Neural progenitor cell (in vitro differentiated cells): Measurements from ENCODE around the gene KIF2C. TPM values are rescaled to one million over a fixed set of nuclear protein-coding genes. Genes with fewer than 3 reads are reported as not detected.

Experiments
- DNase-seq: peaks from one replicate; pipeline ENCODE4 v3.0.0-alpha.2; 2016; ENCODE audit warnings: low spot score
- H2AFZ ChIP-seq: fragments of 200-600 bp; sonication (generic); replicated peaks from 2 replicates; pipeline ENCODE4 v1.6.1; 2016; ENCODE audit warnings: antibody characterized with exemption
- H3F3A ChIP-seq: fragments of 200-600 bp; sonication (generic); 2 replicates; pipeline ENCODE4 v1.6.1; 2016; ENCODE audit warnings: antibody characterized with exemption, low read depth
- H3K27ac ChIP-seq: fragments of 200-600 bp; sonication (generic); 2 replicates; pipeline ENCODE4 v1.5.1; 2016; ENCODE audit warnings: mild to moderate bottlenecking
- H3K27me3 ChIP-seq: fragments of 200-600 bp; sonication (generic); 2 replicates; pipeline ENCODE4 v1.6.1; 2016; ENCODE audit warnings: mild to moderate bottlenecking, moderate library complexity
- H3K36me3 ChIP-seq: fragments of 200-600 bp; sonication (generic); 2 replicates; pipeline ENCODE4 v1.5.1; 2016
- H3K4me1 ChIP-seq: fragments of 200-600 bp; sonication (generic); 2 replicates; pipeline ENCODE4 v1.6.1; 2016; ENCODE audit warnings: mixed run types
- H3K4me2 ChIP-seq: fragments of 200-600 bp; sonication (generic); 2 replicates; pipeline ENCODE4 v1.6.1; 2016
- H3K4me3 ChIP-seq: fragments of 200-600 bp; sonication (generic); 2 replicates; pipeline ENCODE4 v1.5.1; 2016
- H3K79me2 ChIP-seq: fragments of 200-600 bp; sonication (generic); 2 replicates; pipeline ENCODE4 v1.6.1; 2016; ENCODE audit warnings: low read depth
- H3K9ac ChIP-seq: fragments of 200-600 bp; sonication (generic); 2 replicates; pipeline ENCODE4 v1.6.1; 2016
- H3K9me3 ChIP-seq: fragments of 200-600 bp; sonication (generic); 2 replicates; pipeline ENCODE4 v1.5.1; 2016; ENCODE audit warnings: low read depth
- H4K20me1 ChIP-seq: fragments of 200-600 bp; sonication (generic); 2 replicates; pipeline ENCODE4 v1.6.1; 2016; ENCODE audit warnings: low read depth
- H3K27ac Mint-ChIP-seq: 3 replicates; pipeline ENCODE4 v1.8.0; 2021; ENCODE audit warnings: mixed read lengths
- H3K27me3 Mint-ChIP-seq: 2 replicates; pipeline ENCODE4 v1.8.0; 2022; ENCODE audit warnings: low read depth, mild to moderate bottlenecking, inconsistent platforms, moderate library complexity, mixed read lengths; ENCODE audit not compliant: insufficient read depth
- H3K36me3 Mint-ChIP-seq: 3 replicates; pipeline ENCODE4 v1.8.0; 2021; ENCODE audit warnings: mixed read lengths
- H3K4me1 Mint-ChIP-seq: 3 replicates; pipeline ENCODE4 v1.8.0; 2021; ENCODE audit warnings: mixed read lengths
- H3K4me3 Mint-ChIP-seq: 3 replicates; pipeline ENCODE4 v1.8.0; 2021; ENCODE audit warnings: mild to moderate bottlenecking, moderate library complexity, mixed read lengths
- H3K9me3 Mint-ChIP-seq: 3 replicates; pipeline ENCODE4 v1.8.0; 2020; ENCODE audit warnings: mixed read lengths
- CTCF ChIP-seq: fragments of 200-600 bp; sonication (generic); IDR thresholded peaks from 2 replicates; pipeline ENCODE4 v1.5.1; 2017; ENCODE audit warnings: antibody characterized with exemption, mild to moderate bottlenecking
- EZH2 ChIP-seq: fragments of 200-600 bp; sonication (generic); IDR thresholded peaks from 2 replicates; pipeline ENCODE4 v1.6.1; 2017; ENCODE audit warnings: antibody characterized with exemption, mild to moderate bottlenecking, moderate library complexity
- EZH2phosphoT487 ChIP-seq: fragments of 200-600 bp; sonication (generic); IDR thresholded peaks from 2 replicates; pipeline ENCODE4 v1.6.1; 2017; ENCODE audit warnings: antibody characterized with exemption
- total RNA-seq: library from RNA; depleted of rRNA; stranded (reverse); fragments of >200 nt; gene quantifications from 2 replicates; pipeline ENCODE4 v1.2.3, GENCODE V29; 2015; ENCODE audit warnings: low replicate concordance

Gene KIF2C
- total RNA-seq, 1 donor from 2014 or later, result 133 TPM

GRCh38 chr1:44787506-44787905 lies 47.9 kb downstream of the KIF2C start:
- H3K27ac Mint-ChIP-seq, result no peak overlapping the region

GRCh38 chr1:44788120-44788860 lies 48.7 kb downstream of the KIF2C start, which contains the start of gene BEST4:
Gene BEST4 (minus strand): TSS chr1:44788170. CDS start chr1:44787705, 465 bp downstream.
- Mint-ChIP-seq H3K27ac (no peak within 1 kb of the TSS), H3K4me3 (peak within 1 kb of the TSS; percentile 43)
- H3K4me3 ChIP-seq, result no peak within 1 kb of the TSS

More at GRCh38 chr1:44787506-44787905, 47.9 kb downstream of the KIF2C start:
- Histone ChIP-seq H3K4me2 (no peak overlapping the region), H3K9ac (no peak overlapping the region), H3K27me3 (peaks cover 36% of the 10 kb centered on the region), H3K79me2 (no peaks in the 10 kb centered on the region), H3K9me3 (no peaks in the 10 kb centered on the region), H2AFZ (no peak overlapping the region), H3K4me1 (peaks cover 18% of the 10 kb centered on the region), H3K27ac (no peak overlapping the region), H3K36me3 (no peaks in the 10 kb centered on the region), H3K4me3 (no peak overlapping the region), H4K20me1 (no peaks in the 10 kb centered on the region), H3F3A (peaks cover 30% of the 10 kb centered on the region)
- no peak for DNase-seq
- Mint-ChIP-seq H3K27me3 (peaks cover 12% of the 10 kb centered on the region), H3K36me3 (peaks cover 2% of the 10 kb centered on the region), H3K4me3 (no peak overlapping the region), H3K9me3 (no peaks in the 10 kb centered on the region), H3K4me1 (peaks cover 30% of the 10 kb centered on the region)
- no peak for TF ChIP-seq CTCF
- TF ChIP-seq EZH2phosphoT487, result no peak

GRCh38 chr1:44790968-44791801 lies 51.5 kb downstream of the KIF2C start:
- no peaks in the 10 kb centered on the region for H3K36me3 ChIP-seq
- no peak overlapping the region for H3K4me3 ChIP-seq
- H3K4me3 Mint-ChIP-seq, result peak overlapping the region; percentile 35
- H3K4me1 Mint-ChIP-seq, result peaks cover 18% of the 10 kb centered on the region
- TF ChIP-seq EZH2phosphoT487, result no peak
- no peak for TF ChIP-seq CTCF
- no peak for TF ChIP-seq EZH2
- H3K9me3 ChIP-seq, result no peaks in the 10 kb centered on the region
- no peaks in the 10 kb centered on the region for H3K9me3 Mint-ChIP-seq
- H4K20me1 ChIP-seq, result no peaks in the 10 kb centered on the region
- DNase-seq, result no peak
- H3K79me2 ChIP-seq, result no peaks in the 10 kb centered on the region
- H2AFZ ChIP-seq, result no peak overlapping the region
- peaks cover 23% of the 10 kb centered on the region for H3F3A ChIP-seq
- H3K27me3 Mint-ChIP-seq, result peaks cover 3% of the 10 kb centered on the region
- no peaks in the 10 kb centered on the region for H3K36me3 Mint-ChIP-seq
- H3K27ac ChIP-seq, result no peak overlapping the region
- H3K27ac Mint-ChIP-seq, result peak overlapping the region; percentile 90
- no peak overlapping the region for H3K9ac ChIP-seq
- H3K4me2 ChIP-seq, result no peak overlapping the region
- peaks cover 14% of the 10 kb centered on the region for H3K27me3 ChIP-seq
- peaks cover 11% of the 10 kb centered on the region for H3K4me1 ChIP-seq

More at GRCh38 chr1:44788120-44788860, 48.7 kb downstream of the KIF2C start, which contains the start of gene BEST4:
- no peaks in the 10 kb centered on the region for H3K36me3 ChIP-seq
- H3K4me1 ChIP-seq, result peaks cover 20% of the 10 kb centered on the region
- H3K27me3 ChIP-seq, result peaks cover 36% of the 10 kb centered on the region
- no peaks in the 10 kb centered on the region for H3K9me3 Mint-ChIP-seq
- no peaks in the 10 kb centered on the region for H4K20me1 ChIP-seq
- no peaks in the 10 kb centered on the region for H3K36me3 Mint-ChIP-seq
- DNase-seq, result no peak
- H3K4me1 Mint-ChIP-seq, result peaks cover 29% of the 10 kb centered on the region
- no peaks in the 10 kb centered on the region for H3K9me3 ChIP-seq
- H3K27ac ChIP-seq, result no peak within 1 kb of the TSS
- H3K27me3 Mint-ChIP-seq, result peaks cover 8% of the 10 kb centered on the region
- H3K9ac ChIP-seq, result no peak within 1 kb of the TSS
- no peak within 1 kb of the TSS for H2AFZ ChIP-seq
- H3K4me2 ChIP-seq, result no peak within 1 kb of the TSS
- H3K79me2 ChIP-seq, result no peaks in the 10 kb centered on the region
- H3F3A ChIP-seq, result peaks cover 29% of the 10 kb centered on the region
- TF ChIP-seq CTCF, result no peak
- no peak for TF ChIP-seq EZH2
- no peak for TF ChIP-seq EZH2phosphoT487
